WTC11 (cell line): ENCODE data around the gene PNMT. TPM values are rescaled to one million over a fixed set of nuclear protein-coding genes. Genes with fewer than 3 reads are reported as not detected.

Experiments
- ATAC-seq: fragments of 200-7000 bp; cut with Tn5 transposase; 2 replicates; pipeline ENCODE4 v1.10.0; 2021; ENCODE audit warnings: mild to moderate bottlenecking, moderate library complexity
- CTCF ChIA-PET: fragments of 300-600 bp; sonication (Branson Sonifier 250); formaldehyde crosslinking; loops from one replicate; lab custom pipeline; 2021; ENCODE audit warnings: antibody characterized with exemption; lab: Charles Lee
- POLR2A ChIA-PET: fragments of 350-600 bp; sonication (Branson Sonifier 250); formaldehyde crosslinking; loops from one replicate; lab custom pipeline; 2021; ENCODE audit warnings: antibody characterized with exemption; lab: Charles Lee
- DNase-seq: peaks from one replicate; pipeline ENCODE4 v3.0.0; 2021; ENCODE audit warnings: low spot score
- H3K27ac Mint-ChIP-seq: 2 replicates; pipeline ENCODE4 v1.8.0; 2021; ENCODE audit warnings: mixed read lengths
- H3K27me3 Mint-ChIP-seq: 2 replicates; pipeline ENCODE4 v1.8.0; 2021; ENCODE audit warnings: low read depth, mild to moderate bottlenecking, moderate library complexity, mixed read lengths
- H3K36me3 Mint-ChIP-seq: 2 replicates; pipeline ENCODE4 v1.8.0; 2021; ENCODE audit warnings: mixed read lengths
- H3K4me1 Mint-ChIP-seq: 2 replicates; pipeline ENCODE4 v1.8.0; 2022; ENCODE audit warnings: mixed read lengths
- H3K4me3 Mint-ChIP-seq: 2 replicates; pipeline ENCODE4 v1.8.0; 2021; ENCODE audit warnings: mild to moderate bottlenecking, moderate library complexity, mixed read lengths
- H3K9me3 Mint-ChIP-seq: 2 replicates; pipeline ENCODE4 v1.8.0; 2021; ENCODE audit warnings: mixed read lengths
- ATF1 ChIP-seq: sonication (generic); formaldehyde crosslinking; IDR thresholded peaks from 2 replicates; pipeline ENCODE4 v1.8.1; 2023; ENCODE audit warnings: mild to moderate bottlenecking, moderate library complexity, missing genetic modification reagents
- ELF4 ChIP-seq: sonication (generic); formaldehyde crosslinking; IDR thresholded peaks from 2 replicates; pipeline ENCODE4 v1.8.1; 2022; ENCODE audit warnings: low read depth, mild to moderate bottlenecking, moderate library complexity, missing genetic modification reagents
- JAZF1 ChIP-seq: fragments of 250-450 bp; sonication (Bioruptor Pico); IDR thresholded peaks from 2 replicates; pipeline ENCODE4 v1.9.0; 2021; ENCODE audit warnings: moderate library complexity, mild to moderate bottlenecking, inconsistent platforms
- NFE2L1 ChIP-seq: sonication (generic); formaldehyde crosslinking; IDR thresholded peaks from 2 replicates; pipeline ENCODE4 v1.8.1; 2023; ENCODE audit warnings: missing genetic modification reagents
- NR2C2 ChIP-seq: sonication (generic); formaldehyde crosslinking; IDR thresholded peaks from 2 replicates; pipeline ENCODE4 v1.8.0; 2022; ENCODE audit warnings: mild to moderate bottlenecking, missing genetic modification reagents
- OVOL2 ChIP-seq: fragments of 250-450 bp; sonication (Bioruptor Pico); IDR thresholded peaks from 2 replicates; pipeline ENCODE4 v1.9.0; 2021; ENCODE audit warnings: mild to moderate bottlenecking, borderline replicate concordance
- PRRX2 ChIP-seq: fragments of 250-450 bp; sonication (Bioruptor Pico); IDR thresholded peaks from 2 replicates; pipeline ENCODE4 v1.8.0; 2021; ENCODE audit warnings: mild to moderate bottlenecking
- SMAD4 ChIP-seq: sonication (generic); formaldehyde crosslinking; IDR thresholded peaks from 2 replicates; pipeline ENCODE4 v1.8.0; 2022; ENCODE audit warnings: mild to moderate bottlenecking, missing genetic modification reagents
- TEAD4 ChIP-seq: sonication (generic); formaldehyde crosslinking; IDR thresholded peaks from 2 replicates; pipeline ENCODE4 v1.8.0; 2022; ENCODE audit warnings: mild to moderate bottlenecking, missing genetic modification reagents
- ZNF416 ChIP-seq: fragments of 250-450 bp; sonication (Bioruptor Pico); IDR thresholded peaks from 2 replicates; pipeline ENCODE4 v1.9.0; 2021; ENCODE audit warnings: mild to moderate bottlenecking, inconsistent platforms
- ZNF671 ChIP-seq: fragments of 250-450 bp; sonication (Bioruptor Pico); IDR thresholded peaks from 2 replicates; pipeline ENCODE4 v1.8.0; 2021; ENCODE audit warnings: mild to moderate bottlenecking
- total RNA-seq: library from RNA; stranded (reverse); gene quantifications from 3 replicates; pipeline ENCODE4 v1.2.3, GENCODE V29; 2021
- TF ChIP-seq, protein P1 (sequence below): sonication (generic); formaldehyde crosslinking; IDR thresholded peaks from 2 replicates; pipeline ENCODE4 v1.8.1; 2022; ENCODE audit warnings: missing genetic modification reagents, borderline replicate concordance
- TF ChIP-seq, protein P2 (sequence below): sonication (generic); formaldehyde crosslinking; IDR thresholded peaks from 2 replicates; pipeline ENCODE4 v1.8.0; 2022; ENCODE audit warnings: missing genetic modification reagents
- TF ChIP-seq, protein P3 (sequence below): fragments of 200-600 bp; IDR thresholded peaks from 2 replicates; pipeline ENCODE4 v1.8.0; 2022; ENCODE audit warnings: antibody characterized with exemption
- TF ChIP-seq, protein P4 (sequence below): sonication (generic); formaldehyde crosslinking; IDR thresholded peaks from 2 replicates; pipeline ENCODE4 v1.8.0; 2022; ENCODE audit warnings: mild to moderate bottlenecking, missing genetic modification reagents
- TF ChIP-seq, protein P5 (sequence below): sonication (generic); formaldehyde crosslinking; conservative IDR thresholded peaks from 2 replicates; pipeline ENCODE4 v1.8.1; 2022; ENCODE audit warnings: mild to moderate bottlenecking, missing genetic modification reagents
- TF ChIP-seq, protein P6 (sequence below): sonication (generic); formaldehyde crosslinking; conservative IDR thresholded peaks from 2 replicates; pipeline ENCODE4 v1.8.1; 2023; ENCODE audit warnings: mild to moderate bottlenecking, low read depth, missing genetic modification reagents, moderate library complexity
- TF ChIP-seq, protein P7 (sequence below): sonication (generic); formaldehyde crosslinking; IDR thresholded peaks from 2 replicates; pipeline ENCODE4 v1.8.1; 2022; ENCODE audit warnings: low read depth, missing genetic modification reagents, borderline replicate concordance

PNMT gene
- total RNA-seq, 1 experiment from 2014 or later = 3.1 TPM

DNA sequence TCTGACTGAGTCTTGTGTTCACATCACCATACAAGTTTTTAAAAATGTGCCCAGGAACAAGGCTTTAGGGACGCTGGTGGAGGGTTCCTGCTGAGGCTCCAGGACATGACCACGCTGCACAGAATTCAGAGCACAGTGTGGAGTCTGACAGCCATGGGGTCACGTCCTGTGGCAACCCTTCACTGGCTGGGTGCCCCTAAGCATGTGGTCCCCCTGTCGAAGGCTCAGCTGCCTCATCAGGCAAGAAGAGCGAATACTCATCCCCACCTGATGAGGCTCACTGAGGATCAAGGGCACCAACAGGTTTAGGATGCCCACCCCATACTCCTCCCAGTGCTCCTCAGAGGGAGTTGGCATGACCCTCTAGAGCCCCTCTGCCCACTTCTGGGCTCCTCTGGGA lies 5.9 kb downstream of the PNMT start:
- no peak for ATAC-seq

More for the DNA sequence above, 5.9 kb downstream of the PNMT start:
- ChIA-PET CTCF (interaction anchor here (0.7 to 18.0 kb wide), 8 partner anchors 9 to 56 kb away, joined by 3 to 876 read pairs (median 6); partner anchors contain the start of genes ERBB2, MIEN1, PGAP3 and PPP1R1B), POLR2A (no interaction called here)
- H3K36me3 Mint-ChIP-seq = no peaks in the 10 kb centered on the region
- peaks cover 31% of the 10 kb centered on the region for H3K4me1 Mint-ChIP-seq
- TF ChIP-seq, protein P1, sequence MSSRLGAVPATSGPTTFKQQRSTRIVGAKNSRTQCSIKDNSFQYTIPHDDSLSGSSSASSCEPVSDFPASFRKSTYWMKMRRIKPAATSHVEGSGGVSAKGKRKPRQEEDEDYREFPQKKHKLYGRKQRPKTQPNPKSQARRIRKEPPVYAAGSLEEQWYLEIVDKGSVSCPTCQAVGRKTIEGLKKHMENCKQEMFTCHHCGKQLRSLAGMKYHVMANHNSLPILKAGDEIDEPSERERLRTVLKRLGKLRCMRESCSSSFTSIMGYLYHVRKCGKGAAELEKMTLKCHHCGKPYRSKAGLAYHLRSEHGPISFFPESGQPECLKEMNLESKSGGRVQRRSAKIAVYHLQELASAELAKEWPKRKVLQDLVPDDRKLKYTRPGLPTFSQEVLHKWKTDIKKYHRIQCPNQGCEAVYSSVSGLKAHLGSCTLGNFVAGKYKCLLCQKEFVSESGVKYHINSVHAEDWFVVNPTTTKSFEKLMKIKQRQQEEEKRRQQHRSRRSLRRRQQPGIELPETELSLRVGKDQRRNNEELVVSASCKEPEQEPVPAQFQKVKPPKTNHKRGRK (CRISPR knock-in tag) = no peak
- TF ChIP-seq, protein P2, sequence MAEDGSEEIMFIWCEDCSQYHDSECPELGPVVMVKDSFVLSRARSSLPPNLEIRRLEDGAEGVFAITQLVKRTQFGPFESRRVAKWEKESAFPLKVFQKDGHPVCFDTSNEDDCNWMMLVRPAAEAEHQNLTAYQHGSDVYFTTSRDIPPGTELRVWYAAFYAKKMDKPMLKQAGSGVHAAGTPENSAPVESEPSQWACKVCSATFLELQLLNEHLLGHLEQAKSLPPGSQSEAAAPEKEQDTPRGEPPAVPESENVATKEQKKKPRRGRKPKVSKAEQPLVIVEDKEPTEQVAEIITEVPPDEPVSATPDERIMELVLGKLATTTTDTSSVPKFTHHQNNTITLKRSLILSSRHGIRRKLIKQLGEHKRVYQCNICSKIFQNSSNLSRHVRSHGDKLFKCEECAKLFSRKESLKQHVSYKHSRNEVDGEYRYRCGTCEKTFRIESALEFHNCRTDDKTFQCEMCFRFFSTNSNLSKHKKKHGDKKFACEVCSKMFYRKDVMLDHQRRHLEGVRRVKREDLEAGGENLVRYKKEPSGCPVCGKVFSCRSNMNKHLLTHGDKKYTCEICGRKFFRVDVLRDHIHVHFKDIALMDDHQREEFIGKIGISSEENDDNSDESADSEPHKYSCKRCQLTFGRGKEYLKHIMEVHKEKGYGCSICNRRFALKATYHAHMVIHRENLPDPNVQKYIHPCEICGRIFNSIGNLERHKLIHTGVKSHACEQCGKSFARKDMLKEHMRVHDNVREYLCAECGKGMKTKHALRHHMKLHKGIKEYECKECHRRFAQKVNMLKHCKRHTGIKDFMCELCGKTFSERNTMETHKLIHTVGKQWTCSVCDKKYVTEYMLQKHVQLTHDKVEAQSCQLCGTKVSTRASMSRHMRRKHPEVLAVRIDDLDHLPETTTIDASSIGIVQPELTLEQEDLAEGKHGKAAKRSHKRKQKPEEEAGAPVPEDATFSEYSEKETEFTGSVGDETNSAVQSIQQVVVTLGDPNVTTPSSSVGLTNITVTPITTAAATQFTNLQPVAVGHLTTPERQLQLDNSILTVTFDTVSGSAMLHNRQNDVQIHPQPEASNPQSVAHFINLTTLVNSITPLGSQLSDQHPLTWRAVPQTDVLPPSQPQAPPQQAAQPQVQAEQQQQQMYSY (CRISPR knock-in tag) = no peak
- TF ChIP-seq PRRX2 (CRISPR knock-in tag) = no peak
- no peak for TF ChIP-seq ZNF416 (CRISPR knock-in tag)
- TF ChIP-seq, protein P3, sequence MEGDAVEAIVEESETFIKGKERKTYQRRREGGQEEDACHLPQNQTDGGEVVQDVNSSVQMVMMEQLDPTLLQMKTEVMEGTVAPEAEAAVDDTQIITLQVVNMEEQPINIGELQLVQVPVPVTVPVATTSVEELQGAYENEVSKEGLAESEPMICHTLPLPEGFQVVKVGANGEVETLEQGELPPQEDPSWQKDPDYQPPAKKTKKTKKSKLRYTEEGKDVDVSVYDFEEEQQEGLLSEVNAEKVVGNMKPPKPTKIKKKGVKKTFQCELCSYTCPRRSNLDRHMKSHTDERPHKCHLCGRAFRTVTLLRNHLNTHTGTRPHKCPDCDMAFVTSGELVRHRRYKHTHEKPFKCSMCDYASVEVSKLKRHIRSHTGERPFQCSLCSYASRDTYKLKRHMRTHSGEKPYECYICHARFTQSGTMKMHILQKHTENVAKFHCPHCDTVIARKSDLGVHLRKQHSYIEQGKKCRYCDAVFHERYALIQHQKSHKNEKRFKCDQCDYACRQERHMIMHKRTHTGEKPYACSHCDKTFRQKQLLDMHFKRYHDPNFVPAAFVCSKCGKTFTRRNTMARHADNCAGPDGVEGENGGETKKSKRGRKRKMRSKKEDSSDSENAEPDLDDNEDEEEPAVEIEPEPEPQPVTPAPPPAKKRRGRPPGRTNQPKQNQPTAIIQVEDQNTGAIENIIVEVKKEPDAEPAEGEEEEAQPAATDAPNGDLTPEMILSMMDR = no peak
- TF ChIP-seq, protein P4, sequence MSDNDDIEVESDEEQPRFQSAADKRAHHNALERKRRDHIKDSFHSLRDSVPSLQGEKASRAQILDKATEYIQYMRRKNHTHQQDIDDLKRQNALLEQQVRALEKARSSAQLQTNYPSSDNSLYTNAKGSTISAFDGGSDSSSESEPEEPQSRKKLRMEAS (CRISPR knock-in tag) = no peak
- TF ChIP-seq NR2C2 (CRISPR knock-in tag) = no peak
- no peak for TF ChIP-seq NFE2L1
- TF ChIP-seq, protein P5, sequence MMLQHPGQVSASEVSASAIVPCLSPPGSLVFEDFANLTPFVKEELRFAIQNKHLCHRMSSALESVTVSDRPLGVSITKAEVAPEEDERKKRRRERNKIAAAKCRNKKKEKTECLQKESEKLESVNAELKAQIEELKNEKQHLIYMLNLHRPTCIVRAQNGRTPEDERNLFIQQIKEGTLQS (CRISPR knock-in tag) = no peak
- no peak for TF ChIP-seq ZNF671
- no peak for TF ChIP-seq OVOL2 (CRISPR knock-in tag)
- TF ChIP-seq, protein P6, sequence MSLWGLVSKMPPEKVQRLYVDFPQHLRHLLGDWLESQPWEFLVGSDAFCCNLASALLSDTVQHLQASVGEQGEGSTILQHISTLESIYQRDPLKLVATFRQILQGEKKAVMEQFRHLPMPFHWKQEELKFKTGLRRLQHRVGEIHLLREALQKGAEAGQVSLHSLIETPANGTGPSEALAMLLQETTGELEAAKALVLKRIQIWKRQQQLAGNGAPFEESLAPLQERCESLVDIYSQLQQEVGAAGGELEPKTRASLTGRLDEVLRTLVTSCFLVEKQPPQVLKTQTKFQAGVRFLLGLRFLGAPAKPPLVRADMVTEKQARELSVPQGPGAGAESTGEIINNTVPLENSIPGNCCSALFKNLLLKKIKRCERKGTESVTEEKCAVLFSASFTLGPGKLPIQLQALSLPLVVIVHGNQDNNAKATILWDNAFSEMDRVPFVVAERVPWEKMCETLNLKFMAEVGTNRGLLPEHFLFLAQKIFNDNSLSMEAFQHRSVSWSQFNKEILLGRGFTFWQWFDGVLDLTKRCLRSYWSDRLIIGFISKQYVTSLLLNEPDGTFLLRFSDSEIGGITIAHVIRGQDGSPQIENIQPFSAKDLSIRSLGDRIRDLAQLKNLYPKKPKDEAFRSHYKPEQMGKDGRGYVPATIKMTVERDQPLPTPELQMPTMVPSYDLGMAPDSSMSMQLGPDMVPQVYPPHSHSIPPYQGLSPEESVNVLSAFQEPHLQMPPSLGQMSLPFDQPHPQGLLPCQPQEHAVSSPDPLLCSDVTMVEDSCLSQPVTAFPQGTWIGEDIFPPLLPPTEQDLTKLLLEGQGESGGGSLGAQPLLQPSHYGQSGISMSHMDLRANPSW (CRISPR knock-in tag) = no peak
- TF ChIP-seq JAZF1 (CRISPR knock-in tag) = no peak
- TF ChIP-seq ATF1 (CRISPR knock-in tag) = no peak
- TF ChIP-seq TEAD4 = no peak
- TF ChIP-seq, protein P7, sequence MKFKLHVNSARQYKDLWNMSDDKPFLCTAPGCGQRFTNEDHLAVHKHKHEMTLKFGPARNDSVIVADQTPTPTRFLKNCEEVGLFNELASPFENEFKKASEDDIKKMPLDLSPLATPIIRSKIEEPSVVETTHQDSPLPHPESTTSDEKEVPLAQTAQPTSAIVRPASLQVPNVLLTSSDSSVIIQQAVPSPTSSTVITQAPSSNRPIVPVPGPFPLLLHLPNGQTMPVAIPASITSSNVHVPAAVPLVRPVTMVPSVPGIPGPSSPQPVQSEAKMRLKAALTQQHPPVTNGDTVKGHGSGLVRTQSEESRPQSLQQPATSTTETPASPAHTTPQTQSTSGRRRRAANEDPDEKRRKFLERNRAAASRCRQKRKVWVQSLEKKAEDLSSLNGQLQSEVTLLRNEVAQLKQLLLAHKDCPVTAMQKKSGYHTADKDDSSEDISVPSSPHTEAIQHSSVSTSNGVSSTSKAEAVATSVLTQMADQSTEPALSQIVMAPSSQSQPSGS = no peak
- no peak for TF ChIP-seq SMAD4 (CRISPR knock-in tag)
- no peak for TF ChIP-seq ELF4
- no peak overlapping the region for H3K4me3 Mint-ChIP-seq
- H3K27ac Mint-ChIP-seq = no peak overlapping the region
- H3K9me3 Mint-ChIP-seq = no peaks in the 10 kb centered on the region
- DNase-seq = no peak
- H3K27me3 Mint-ChIP-seq = peaks cover 13% of the 10 kb centered on the region
